H1 (cell line): ENCODE data around the gene COL4A1. TPM values are rescaled to one million over a fixed set of nuclear protein-coding genes. Genes with fewer than 3 reads are reported as not detected.

Experiments used
- CTCF ChIA-PET: fragments of 300-600 bp; sonication (Branson Sonifier 250); formaldehyde crosslinking; loops from one replicate; lab custom pipeline; 2021; ENCODE audit not compliant: partially characterized antibody; lab: Charles Lee
- POLR2A ChIA-PET: fragments of 300-600 bp; sonication (Branson Sonifier 250); formaldehyde crosslinking; loops from one replicate; lab custom pipeline; 2021; ENCODE audit warnings: inconsistent platforms; ENCODE audit not compliant: partially characterized antibody; lab: Charles Lee
- DNase-seq, 2 experiments: peaks; one replicate each; pipeline versions ENCODE4 v3.0.0 to v3.0.0-alpha.2; 2010 to 2022; ENCODE audit warnings: low spot score in 2 of 2, low read depth in 1 of 2, mixed read lengths in 1 of 2
- FAIRE-seq: peaks from 2 replicates; lab custom pipeline; 2011; peaks lifted over from hg19 to GRCh38; lab: Jason Lieb, UNC
- H2AFZ ChIP-seq: 2 replicates; pipeline ENCODE4 v1.8.1; 2012; ENCODE audit warnings: low read length, inconsistent platforms
- H2AK5ac ChIP-seq: 2 replicates; pipeline ENCODE4 v1.6.1; 2013; ENCODE audit warnings: low read depth, low read length
- H2BK120ac ChIP-seq: replicated peaks from 2 replicates; pipeline ENCODE3; 2013; ENCODE audit warnings: low read depth, low read length, inconsistent platforms
- H2BK12ac ChIP-seq: 2 replicates; pipeline ENCODE4 v1.6.1; 2013; ENCODE audit warnings: low read depth, low read length
- H2BK15ac ChIP-seq: 2 replicates; pipeline ENCODE4 v1.6.1; 2013; ENCODE audit warnings: low read length
- H2BK20ac ChIP-seq: 2 replicates; pipeline ENCODE4 v1.6.1; 2013; ENCODE audit warnings: low read length
- H2BK5ac ChIP-seq: 2 replicates; pipeline ENCODE4 v1.6.1; 2013; ENCODE audit warnings: low read depth, low read length
- H3K14ac ChIP-seq: 2 replicates; pipeline ENCODE4 v1.6.1; 2013; ENCODE audit warnings: inconsistent platforms; ENCODE audit not compliant: insufficient read length
- H3K18ac ChIP-seq: 2 replicates; pipeline ENCODE4 v1.6.1; 2013; ENCODE audit warnings: low read length; ENCODE audit errors: extremely low read depth
- H3K23ac ChIP-seq: 2 replicates; pipeline ENCODE4 v1.6.1; 2013; ENCODE audit warnings: inconsistent platforms; ENCODE audit not compliant: insufficient read length
- H3K23me2 ChIP-seq: 2 replicates; pipeline ENCODE4 v1.6.1; 2013; ENCODE audit warnings: low read depth, low read length
- H3K27ac ChIP-seq: 2 replicates; pipeline ENCODE4 v1.6.1; 2011; ENCODE audit warnings: low read depth, low read length, inconsistent platforms
- H3K27me3 ChIP-seq, 4 experiments: replicated peaks in 1 of 4; 1 replicate in 1 of 4; 2 replicates in 3 of 4; pipeline versions ENCODE4 v1.6.1 to v1.8.1; 2011 to 2013; ENCODE audit warnings: low read length in 3 of 4, mild to moderate bottlenecking in 3 of 4, inconsistent platforms in 2 of 4, mixed read lengths in 2 of 4, moderate library complexity in 1 of 4; ENCODE audit not compliant: control insufficient read depth in 3 of 4, insufficient read depth in 3 of 4; ENCODE audit errors: extremely low read depth in 1 of 4
- H3K36me3 ChIP-seq, 4 experiments: 2 replicates each; pipeline versions ENCODE4 v1.6.1 to v1.8.1; 2011 to 2013; ENCODE audit warnings: mild to moderate bottlenecking in 4 of 4, low read length in 3 of 4, moderate library complexity in 2 of 4, control low read depth in 1 of 4, inconsistent platforms in 1 of 4; ENCODE audit not compliant: insufficient read depth in 4 of 4, control insufficient read depth in 2 of 4
- H3K4ac ChIP-seq: replicated peaks from 2 replicates; pipeline ENCODE3; 2013; ENCODE audit warnings: low read length, low read depth, mixed read lengths, inconsistent platforms; ENCODE audit not compliant: insufficient read length
- H3K4me1 ChIP-seq, 4 experiments: replicated peaks in 1 of 4; 1 replicate in 1 of 4; 2 replicates in 3 of 4; pipeline versions ENCODE4 v1.6.1 to v1.8.1; 2011 to 2013; ENCODE audit warnings: low read length in 3 of 4, inconsistent platforms in 2 of 4, mixed read lengths in 1 of 4; ENCODE audit not compliant: insufficient read depth in 4 of 4, control insufficient read depth in 3 of 4
- H3K4me2 ChIP-seq, 2 experiments: 2 replicates each; pipeline versions ENCODE4 v1.6.1 to v1.8.1; 2011 to 2013; ENCODE audit warnings: low read depth in 2 of 2, low read length in 2 of 2, control low read depth in 1 of 2, inconsistent platforms in 1 of 2, mild to moderate bottlenecking in 1 of 2; ENCODE audit not compliant: insufficient read depth in 1 of 2
- H3K4me3 ChIP-seq, 4 experiments: fragments of 200-600, 300-600 bp in 1 of 4; sonication (generic), shearing (Covaris generic), sonication (Bioruptor Twin) in 1 of 4; 2 replicates each; pipeline versions ENCODE4 v1.5.1 to v1.8.1; 2011 to 2016; ENCODE audit warnings: low read length in 4 of 4, low read depth in 3 of 4, control low read depth in 2 of 4, inconsistent platforms in 2 of 4, mild to moderate bottlenecking in 2 of 4, mixed read lengths in 1 of 4, moderate library complexity in 1 of 4; ENCODE audit not compliant: insufficient read depth in 2 of 4; ENCODE audit errors: extremely low read depth in 1 of 4
- H3K56ac ChIP-seq: replicated peaks from 2 replicates; pipeline ENCODE3; 2013; ENCODE audit warnings: low read depth, mild to moderate bottlenecking, mixed read lengths, low read length, inconsistent platforms; ENCODE audit not compliant: insufficient read length
- H3K79me1 ChIP-seq: 2 replicates; pipeline ENCODE4 v1.6.1; 2013; ENCODE audit warnings: low read depth, low read length, control low read depth
- H3K79me2 ChIP-seq, 2 experiments: 2 replicates each; pipeline versions ENCODE4 v1.6.1 to v1.8.1; 2012 to 2013; ENCODE audit warnings: low read length in 2 of 2, mild to moderate bottlenecking in 2 of 2, inconsistent platforms in 1 of 2; ENCODE audit not compliant: insufficient read depth in 2 of 2, control insufficient read depth in 1 of 2
- H3K9ac ChIP-seq, 4 experiments: replicated peaks in 1 of 4; 1 replicate in 1 of 4; 2 replicates in 3 of 4; pipeline versions ENCODE4 v1.6.1 to v1.8.1; 2011 to 2013; ENCODE audit warnings: low read depth in 3 of 4, low read length in 3 of 4, control low read depth in 2 of 4, mild to moderate bottlenecking in 2 of 4, moderate library complexity in 2 of 4, inconsistent platforms in 1 of 4; ENCODE audit errors: extremely low read depth in 1 of 4
- H3K9me3 ChIP-seq, 2 experiments: 2 replicates each; pipeline versions ENCODE4 v1.6.1 to v1.8.1; 2012 to 2013; ENCODE audit warnings: mild to moderate bottlenecking in 2 of 2, moderate library complexity in 2 of 2, control low read depth in 1 of 2, inconsistent platforms in 1 of 2, low read depth in 1 of 2, low read length in 1 of 2, mixed read lengths in 1 of 2; ENCODE audit not compliant: insufficient read depth in 2 of 2
- H4K20me1 ChIP-seq, 2 experiments: replicated peaks in 1 of 2; 2 replicates each; pipeline versions ENCODE3 to v1.8.1; 2011 to 2013; ENCODE audit warnings: inconsistent platforms in 2 of 2, low read length in 2 of 2, mild to moderate bottlenecking in 1 of 2; ENCODE audit not compliant: insufficient read depth in 2 of 2, control insufficient read depth in 1 of 2
- H4K5ac ChIP-seq: 2 replicates; pipeline ENCODE4 v1.6.1; 2013; ENCODE audit warnings: low read length, low read depth, mixed read lengths, inconsistent platforms; ENCODE audit not compliant: insufficient read length
- H4K8ac ChIP-seq: 2 replicates; pipeline ENCODE4 v1.8.0; 2013; ENCODE audit warnings: mild to moderate bottlenecking, moderate library complexity, low read length, inconsistent platforms; ENCODE audit not compliant: insufficient read depth; ENCODE audit errors: extremely low read depth
- H4K91ac ChIP-seq: replicated peaks from 2 replicates; pipeline ENCODE3; 2013; ENCODE audit warnings: low read length, mixed read lengths, inconsistent platforms; ENCODE audit not compliant: insufficient read length
- ATF3 ChIP-seq: IDR thresholded peaks from 2 replicates; pipeline ENCODE4 v1.6.1; 2011; ENCODE audit warnings: low read depth, mild to moderate bottlenecking, low read length; ENCODE audit not compliant: insufficient read depth
- CEBPB ChIP-seq: IDR thresholded peaks from 2 replicates; pipeline ENCODE4 v1.6.1; 2012; ENCODE audit warnings: low read depth, low read length
- GTF2F1 ChIP-seq: IDR thresholded peaks from 2 replicates; pipeline ENCODE4 v1.6.1; 2012; ENCODE audit warnings: low read depth, low read length, improper control_type of control experiment, borderline replicate concordance
- POLR2AphosphoS5 ChIP-seq: IDR thresholded peaks from 2 replicates; pipeline ENCODE4 v1.6.1; 2011; ENCODE audit warnings: low read depth, low read length
- POU5F1 ChIP-seq: IDR thresholded peaks from 2 replicates; pipeline ENCODE4 v1.6.1; 2011; ENCODE audit warnings: low read depth, mild to moderate bottlenecking, low read length, moderate library complexity
- SIRT6 ChIP-seq: IDR thresholded peaks from one replicate; pipeline ENCODE4 v1.7.1; 2012; ENCODE audit warnings: low read length, inconsistent platforms
- SIX5 ChIP-seq: IDR thresholded peaks from 2 replicates; pipeline ENCODE4 v1.6.1; 2011; ENCODE audit warnings: mild to moderate bottlenecking, low read depth, low read length
- USF2 ChIP-seq: IDR thresholded peaks from 2 replicates; pipeline ENCODE4 v1.6.1; 2011; ENCODE audit warnings: low read length, improper control_type of control experiment
- WGBS, 2 experiments: shearing (Covaris generic) in 1 of 2; methylation state at CpG; one replicate each; pipeline versions ENCODE4 v1.1.6 to v1.1.7; 2013 to 2015; ENCODE audit warnings: low lambda C conversion rate in 2 of 2, mixed read lengths in 2 of 2, inconsistent platforms in 1 of 2, low coverage in 1 of 2, missing lambda C conversion rate in 1 of 2; ENCODE audit not compliant: insufficient replicate concordance in 2 of 2, insufficient coverage in 1 of 2, insufficient read length in 1 of 2; ENCODE audit errors: extremely low coverage in 1 of 2, missing lambda C conversion rate in 1 of 2; 5-methylcytosine and 5-hydroxymethylcytosine counted together
- polyA plus RNA-seq, 7 experiments: library from polyadenylated mRNA; depleted of rRNA in 3 of 7; stranded (reverse) in 5 of 7; unstranded in 2 of 7; fragments of >200 nt in 5 of 7; fragments of 200-250 nt in 2 of 7; gene quantifications; 1 replicate in 5 of 7; 2 replicates in 1 of 7; 4 replicates in 1 of 7; pipeline versions ENCODE4 v1.2.1 to v1.2.3, GENCODE V29; 2011 to 2013; ENCODE audit warnings: missing spikeins in 2 of 7, mixed read lengths in 2 of 7
- total RNA-seq: library from RNA; stranded (reverse); fragmentation: NEBNext Ultra II Directional; extraction: Animal tissue kit (Norgen Biotek cat#: 25700); gene quantifications from 2 replicates; pipeline ENCODE4 v1.2.1, GENCODE V29; 2021

COL4A1 gene
- total and polyA plus RNA-seq, 2 of the 8 experiments (the other 6 are each of a cell fraction or from before 2014, with no cell fraction given), result 30.7 to 82.0 TPM

GRCh38 chr13:110277357-110277975 is 29.5 kb downstream of the COL4A1 start:
- Histone ChIP-seq H2BK120ac (no peak overlapping the region), H2AK5ac (no peak overlapping the region), H3K27me3 (no peaks in the 10 kb centered on the region), H4K8ac (no peak overlapping the region), H3K4ac (no peak overlapping the region), H2BK12ac (no peak overlapping the region)
- POLR2A ChIA-PET, result interaction anchor here (1.2 kb wide), 2 partner anchors 16 to 29 kb away, joined by 3 read pairs; partner anchors contain the start of genes COL4A1 and COL4A2
- TF ChIP-seq POLR2AphosphoS5, result no peak
- no peak for TF ChIP-seq CEBPB
- TF ChIP-seq GTF2F1, result no peak
- no peak for TF ChIP-seq USF2
- no peak for TF ChIP-seq SIX5
- no peak for TF ChIP-seq SIRT6
- no peak for TF ChIP-seq POU5F1
- no peak for TF ChIP-seq ATF3
- TF ChIP-seq, all 59 proteins: peak for 0
- H3K27ac ChIP-seq, result no peak overlapping the region
- no peak overlapping the region for H3K4me2 ChIP-seq
- DNase-seq (no peak), FAIRE-seq (no peak)
- H2BK5ac ChIP-seq, result no peak overlapping the region
- H3K9me3 ChIP-seq, result no peaks in the 10 kb centered on the region
- H2BK20ac ChIP-seq, result no peak overlapping the region
- no peak overlapping the region for H3K56ac ChIP-seq
- no peaks in the 10 kb centered on the region; a peak in 2 of 8 replicates for H3K36me3 ChIP-seq
- no peak overlapping the region for H3K9ac ChIP-seq
- CTCF ChIA-PET, result interaction anchor here (0.6 to 4.7 kb wide), 4 partner anchors 14 to 128 kb away, joined by 3 to 28 read pairs (median 4); no protein-coding TSS in a partner anchor
- H2AFZ ChIP-seq, result no peak overlapping the region
- H4K5ac ChIP-seq, result no peak overlapping the region
- H4K20me1 ChIP-seq, result peaks cover 1 to 2% of the 10 kb centered on the region in 2 experiments
- no peaks in the 10 kb centered on the region; the same call in 1 of the 2 replicates for H3K79me1 ChIP-seq
- H4K91ac ChIP-seq, result no peak overlapping the region
- peaks cover 2 to 3% of the 10 kb centered on the region in 2 experiments; a peak in 2 of 4 replicates for H3K79me2 ChIP-seq
- peaks cover 0 to 3% (median 2%) of the 10 kb centered on the region in 4 experiments; a peak in 1 of 7 replicates for H3K4me1 ChIP-seq
- H2BK15ac ChIP-seq, result no peak overlapping the region
- no peak overlapping the region for H3K18ac ChIP-seq
- 78% methylated on average over 5 of the region's 5 CpGs; no CpG with 5 or more reads in 1 of the 2 experiments for WGBS, 2 experiments
- no peaks in the 10 kb centered on the region for H3K23me2 ChIP-seq
- H3K14ac ChIP-seq, result no peak overlapping the region
- H3K23ac ChIP-seq, result no peak overlapping the region
- H3K4me3 ChIP-seq, result no peak overlapping the region
